Measurements from ENCODE around the gene MYG1. TPM values are rescaled to one million over a fixed set of nuclear protein-coding genes. Genes with fewer than 3 reads are reported as not detected.

MYG1 gene
- total and polyA plus RNA-seq, 2 donors (not counting 3 experiments of a cell fraction or from before 2014, with no cell fraction given) = 65.5 to 65.8 TPM

DNA sequence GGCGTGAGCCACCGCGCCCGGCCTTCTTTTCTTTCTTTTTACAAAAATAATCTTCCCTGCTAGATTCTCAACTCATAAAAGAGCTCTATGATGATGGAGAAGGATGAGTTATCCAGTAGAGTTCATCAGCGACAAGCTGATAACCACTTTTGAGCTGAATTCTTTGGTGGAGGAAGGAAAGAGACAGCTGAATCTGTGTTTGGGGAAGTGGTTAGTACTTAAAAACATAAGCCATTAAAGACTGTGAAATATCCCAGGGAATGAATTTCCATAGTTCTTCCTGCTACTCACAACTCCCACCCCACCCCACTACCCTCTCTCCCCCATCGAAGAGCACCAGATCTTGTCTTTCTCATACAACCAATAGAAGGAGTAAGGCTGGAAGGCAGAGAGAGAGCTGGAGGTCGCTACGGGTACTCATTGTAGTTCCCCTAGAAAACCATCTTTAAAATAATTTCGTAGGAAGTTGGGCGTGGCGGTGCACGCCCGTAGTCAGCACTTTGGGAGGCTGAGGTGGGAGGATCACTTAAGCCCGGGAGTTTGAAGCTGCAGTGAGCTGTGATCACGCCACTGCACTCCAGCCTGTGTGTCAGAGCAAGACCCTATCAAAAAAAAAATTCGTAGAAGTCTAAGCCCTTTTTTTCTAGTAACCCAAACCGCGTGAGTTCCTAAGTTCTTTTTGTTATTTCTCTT, 32.0 kb upstream of the MYG1 start:
- intact Hi-C loops (cut with micrococcal nuclease) (no loop called here), dilution Hi-C loops (cut with MboI; ENCODE audit: extremely low pct_ligation_motif_present, low sequenced_read_pairs) (no loop called here)
- TF ChIP-seq FOS (IDR thresholded peaks at IDR 0.05; ENCODE audit: borderline replicate concordance, insufficient read depth, low read length) = no peak
- TF ChIP-seq POLR2A (IDR thresholded peaks at IDR 0.05; ENCODE audit: low read depth, low read length) = no peak
- no peak for TF ChIP-seq MAX (IDR thresholded peaks at IDR 0.05; ENCODE audit: insufficient read depth, insufficient read length)
- FAIRE-seq (no peak), DNase-seq (ENCODE audit: low read depth, low spot score) (no peak)
- Histone ChIP-seq H3K9me3 (replicated peaks; ENCODE audit: control insufficient read depth, insufficient read depth, low read length) (no peaks in the 10 kb centered on the region), H2AFZ (ENCODE audit: low read depth, low read length) (peak overlapping the region; percentile 93), H3K4me3 (replicated peaks in 1 of 3; ENCODE audit: insufficient read depth in 1 of 3, low read depth in 1 of 3, low read length in 3 of 3) (peak overlapping the region; percentile 61 to 85 (median 77)), H3K79me2 (ENCODE audit: control insufficient read depth, insufficient read depth, low read length) (peaks cover 30% of the 10 kb centered on the region), H4K20me1 (replicated peaks; ENCODE audit: control insufficient read depth, extremely low read depth, insufficient read depth, low read length) (no peaks in the 10 kb centered on the region), H3K9ac (replicated peaks; ENCODE audit: extremely low read depth, insufficient read depth, low read length) (peak overlapping the region; percentile 45), H3K9me1 (replicated peaks; ENCODE audit: control insufficient read depth, extremely low read depth, insufficient read depth, low read length) (no peaks in the 10 kb centered on the region), H3K27me3 (ENCODE audit: control insufficient read depth in 2 of 2, insufficient read depth in 2 of 2, low read length in 2 of 2) (no peaks in the 10 kb centered on the region), H3K27ac (ENCODE audit: insufficient read depth, low read depth, low read length) (no peak overlapping the region), H3K36me3 (ENCODE audit: control insufficient read depth in 2 of 2, extremely low read depth in 1 of 2, insufficient read depth in 2 of 2, low read length in 2 of 2) (no peaks in the 10 kb centered on the region), H3K4me1 (ENCODE audit: control insufficient read depth, extremely low read depth, insufficient read depth, low read length) (peaks cover 24% of the 10 kb centered on the region), H3K4me2 (ENCODE audit: insufficient read depth, low read length) (peak overlapping the region; percentile 83)
- no TSS peak for BruUV-seq (replicated peaks)
- ChIA-PET POLR2A (no interaction called here), CTCF (interaction anchor here (1.1 to 7.7 kb wide), 14 partner anchors 13 to 202 kb away, joined by 3 to 128 read pairs (median 4); partner anchors contain the start of genes AAAS, CSAD and ZNF740)

DNA sequence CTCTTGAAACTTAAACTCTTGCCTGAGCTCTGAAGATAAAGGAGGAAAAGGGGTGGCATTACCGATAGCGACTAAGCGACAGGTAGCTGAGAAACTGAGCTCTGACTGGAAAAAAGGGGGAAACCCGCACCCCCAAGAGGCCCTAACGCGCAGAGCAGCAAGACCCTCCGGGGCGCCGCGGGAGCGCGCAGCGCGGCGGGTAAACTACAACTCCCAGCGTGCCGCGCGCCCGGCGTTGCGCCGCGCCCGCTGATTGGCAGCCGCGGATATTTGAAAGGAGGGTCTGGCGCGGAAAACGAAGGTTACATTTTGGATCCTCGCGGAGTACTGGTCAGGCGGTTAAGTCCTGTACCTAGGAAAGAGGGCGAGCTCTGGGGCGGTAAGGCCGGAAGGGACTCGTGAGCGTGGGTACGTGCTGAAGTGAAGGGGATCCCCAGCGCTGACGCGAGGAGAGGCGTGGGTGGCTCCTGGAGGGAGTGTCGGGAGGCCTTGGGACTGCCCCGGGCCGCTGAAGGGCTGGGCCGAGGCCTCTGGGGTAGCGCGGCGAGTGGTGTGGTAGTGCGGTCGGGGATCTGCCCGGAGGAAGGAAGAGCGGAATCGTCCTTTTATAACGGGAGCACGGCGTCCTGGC, 31.4 kb upstream of the MYG1 start, which contains the start of gene ESPL1:
TSS of gene ESPL1 (plus strand) at position 301 of the 631 bp plus-strand sequence. CDS start 468 bp downstream, outside the sequence.
- peak; percentile 82 for DNase-seq (ENCODE audit: low read depth, low spot score)
- intact Hi-C loops (cut with micrococcal nuclease) (loop anchor here (1.0 to 2.0 kb wide), 4 partner anchors 15 to 55 kb away; partner anchors contain the start of gene PFDN5), dilution Hi-C loops (cut with MboI; ENCODE audit: extremely low pct_ligation_motif_present, low sequenced_read_pairs) (no loop called here)
- POLR2A ChIA-PET = interaction anchor here (1.7 to 1.9 kb wide), 2 partner anchors 11 to 27 kb away, joined by 4 read pairs; partner anchors contain the start of gene PFDN5
- no TSS peak for BruUV-seq (replicated peaks)
- Histone ChIP-seq H3K9me3 (replicated peaks; ENCODE audit: control insufficient read depth, insufficient read depth, low read length) (no peaks in the 10 kb centered on the region), H3K4me2 (ENCODE audit: insufficient read depth, low read length) (peak within 1 kb of the TSS; percentile 83), H3K9me1 (replicated peaks; ENCODE audit: control insufficient read depth, extremely low read depth, insufficient read depth, low read length) (no peaks in the 10 kb centered on the region), H3K27me3 (ENCODE audit: control insufficient read depth in 2 of 2, insufficient read depth in 2 of 2, low read length in 2 of 2) (no peaks in the 10 kb centered on the region), H3K27ac (ENCODE audit: insufficient read depth, low read depth, low read length) (no peak within 1 kb of the TSS), H3K4me1 (ENCODE audit: control insufficient read depth, extremely low read depth, insufficient read depth, low read length) (peaks cover 24% of the 10 kb centered on the region), H2AFZ (ENCODE audit: low read depth, low read length) (peak within 1 kb of the TSS; percentile 93), H3K9ac (replicated peaks; ENCODE audit: extremely low read depth, insufficient read depth, low read length) (peak within 1 kb of the TSS; percentile 45), H3K4me3 (replicated peaks in 1 of 3; ENCODE audit: insufficient read depth in 1 of 3, low read depth in 1 of 3, low read length in 3 of 3) (peak within 1 kb of the TSS; percentile 61 to 85 (median 77)), H4K20me1 (replicated peaks; ENCODE audit: control insufficient read depth, extremely low read depth, insufficient read depth, low read length) (no peaks in the 10 kb centered on the region), H3K79me2 (ENCODE audit: control insufficient read depth, insufficient read depth, low read length) (peaks cover 33% of the 10 kb centered on the region), H3K36me3 (ENCODE audit: control insufficient read depth in 2 of 2, extremely low read depth in 1 of 2, insufficient read depth in 2 of 2, low read length in 2 of 2) (no peaks in the 10 kb centered on the region)
- CTCF ChIA-PET = interaction anchor here (0.6 to 7.7 kb wide), 19 partner anchors 11 to 202 kb away, joined by 3 to 128 read pairs (median 4); partner anchors contain the start of genes AAAS, CSAD and ZNF740
- peak; percentile 15 for TF ChIP-seq POLR2A (IDR thresholded peaks at IDR 0.05; ENCODE audit: low read depth, low read length)
- peak; percentile 7 for TF ChIP-seq MAX (IDR thresholded peaks at IDR 0.05; ENCODE audit: insufficient read depth, insufficient read length)
- TF ChIP-seq EZH2 (IDR thresholded peaks at IDR 0.05; ENCODE audit: borderline replicate concordance, low read depth, low read length, severe bottlenecking) = no peak
- TF ChIP-seq, protein P1, sequence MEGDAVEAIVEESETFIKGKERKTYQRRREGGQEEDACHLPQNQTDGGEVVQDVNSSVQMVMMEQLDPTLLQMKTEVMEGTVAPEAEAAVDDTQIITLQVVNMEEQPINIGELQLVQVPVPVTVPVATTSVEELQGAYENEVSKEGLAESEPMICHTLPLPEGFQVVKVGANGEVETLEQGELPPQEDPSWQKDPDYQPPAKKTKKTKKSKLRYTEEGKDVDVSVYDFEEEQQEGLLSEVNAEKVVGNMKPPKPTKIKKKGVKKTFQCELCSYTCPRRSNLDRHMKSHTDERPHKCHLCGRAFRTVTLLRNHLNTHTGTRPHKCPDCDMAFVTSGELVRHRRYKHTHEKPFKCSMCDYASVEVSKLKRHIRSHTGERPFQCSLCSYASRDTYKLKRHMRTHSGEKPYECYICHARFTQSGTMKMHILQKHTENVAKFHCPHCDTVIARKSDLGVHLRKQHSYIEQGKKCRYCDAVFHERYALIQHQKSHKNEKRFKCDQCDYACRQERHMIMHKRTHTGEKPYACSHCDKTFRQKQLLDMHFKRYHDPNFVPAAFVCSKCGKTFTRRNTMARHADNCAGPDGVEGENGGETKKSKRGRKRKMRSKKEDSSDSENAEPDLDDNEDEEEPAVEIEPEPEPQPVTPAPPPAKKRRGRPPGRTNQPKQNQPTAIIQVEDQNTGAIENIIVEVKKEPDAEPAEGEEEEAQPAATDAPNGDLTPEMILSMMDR (IDR thresholded peaks at IDR 0.05; ENCODE audit: extremely low read depth in 1 of 2, insufficient read depth in 1 of 2, low read depth in 1 of 2, low read length in 2 of 2) = peak; percentile 35 to 51
- no peak for TF ChIP-seq MYC (IDR thresholded peaks at IDR 0.05; ENCODE audit: low read depth, low read length)
- TF ChIP-seq JUN (IDR thresholded peaks at IDR 0.05; ENCODE audit: borderline replicate concordance, insufficient read depth, insufficient read length, low read depth) = no peak
- peak; percentile 25 for TF ChIP-seq POLR2AphosphoS5 (IDR thresholded peaks at IDR 0.05; ENCODE audit: insufficient read depth, low read depth, low read length)
- no peak for TF ChIP-seq FOS (IDR thresholded peaks at IDR 0.05; ENCODE audit: borderline replicate concordance, insufficient read depth, low read length)
- no peak for TF ChIP-seq GATA2 (IDR thresholded peaks at IDR 0.05; ENCODE audit: insufficient read depth, insufficient read length, low read depth, low read length)
- FAIRE-seq = peak; percentile 93

Data from endothelial cell of umbilical vein (primary cell).